Smooth muscle cell (in vitro differentiated cells): ENCODE measurements around the gene P2RX1. TPM values are rescaled to one million over a fixed set of nuclear protein-coding genes. Genes with fewer than 3 reads are reported as not detected.
"Not testable (repeated sequence)": the region's sequence is repeated elsewhere in the genome, so short reads cannot be mapped to it uniquely, and the experiment has no call there.

Source experiments
- DNase-seq: peaks from one replicate; lab custom pipeline; 2025; ENCODE audit not compliant: unreplicated experiment; lab: John Stamatoyannopoulos, UW
- H2AFZ ChIP-seq: fragments of 200-600 bp; sonication (generic); 2 replicates; pipeline ENCODE4 v1.6.0; 2016; ENCODE audit warnings: antibody characterized with exemption, low read depth, mild to moderate bottlenecking
- H3F3A ChIP-seq: fragments of 200-600 bp; sonication (generic); 2 replicates; pipeline ENCODE4 v1.6.0; 2017; ENCODE audit warnings: antibody characterized with exemption, low read depth
- H3K27ac ChIP-seq: fragments of 200-600 bp; sonication (generic); 2 replicates; pipeline ENCODE4 v1.5.1; 2016; ENCODE audit warnings: low read depth, mild to moderate bottlenecking
- H3K27me3 ChIP-seq: fragments of 200-600 bp; sonication (generic); 2 replicates; pipeline ENCODE4 v1.6.1; 2016; ENCODE audit warnings: low read depth, mild to moderate bottlenecking
- H3K36me3 ChIP-seq: fragments of 200-600 bp; sonication (generic); 2 replicates; pipeline ENCODE4 v1.5.1; 2016; ENCODE audit warnings: low read depth
- H3K4me1 ChIP-seq: fragments of 200-600 bp; sonication (generic); 2 replicates; pipeline ENCODE4 v1.5.1; 2016; ENCODE audit warnings: low read depth
- H3K4me2 ChIP-seq: fragments of 200-600 bp; sonication (generic); 2 replicates; pipeline ENCODE4 v1.6.0; 2016; ENCODE audit warnings: mild to moderate bottlenecking
- H3K4me3 ChIP-seq: fragments of 200-600 bp; sonication (generic); 2 replicates; pipeline ENCODE4 v1.5.1; 2016; ENCODE audit warnings: mild to moderate bottlenecking
- H3K79me2 ChIP-seq: fragments of 200-600 bp; sonication (generic); 2 replicates; pipeline ENCODE4 v1.6.0; 2016; ENCODE audit warnings: low read depth, mild to moderate bottlenecking
- H3K9ac ChIP-seq: fragments of 200-600 bp; sonication (generic); 2 replicates; pipeline ENCODE4 v1.6.0; 2016; ENCODE audit warnings: low read depth
- H3K9me3 ChIP-seq: fragments of 200-600 bp; sonication (generic); replicated peaks from 2 replicates; pipeline ENCODE4 v1.5.1; 2016; ENCODE audit warnings: low read depth
- H4K20me1 ChIP-seq: fragments of 200-600 bp; sonication (generic); 2 replicates; pipeline ENCODE4 v1.6.0; 2016; ENCODE audit warnings: low read depth
- CTCF ChIP-seq: fragments of 200-600 bp; sonication (generic); IDR thresholded peaks from 2 replicates; pipeline ENCODE4 v1.5.1; 2017; ENCODE audit warnings: borderline replicate concordance, mild to moderate bottlenecking, antibody characterized with exemption; ENCODE audit not compliant: insufficient read depth, poor library complexity, severe bottlenecking
- WGBS: methylation state at CpG from one replicate; pipeline ENCODE4 v1.1.7; 2016; ENCODE audit warnings: low lambda C conversion rate; 5-methylcytosine and 5-hydroxymethylcytosine counted together
- polyA plus RNA-seq: library from polyadenylated mRNA; unstranded; fragments of >200 nt; fragmentation: Nextera tagmentation; extraction: Ambion mirVana; gene quantifications from 2 replicates; pipeline ENCODE4 v1.2.1, GENCODE V29; 2016
- total RNA-seq: library from RNA; depleted of rRNA; stranded (reverse); fragments of >200 nt; gene quantifications from 2 replicates; pipeline ENCODE4 v1.2.3, GENCODE V29; 2014

Gene P2RX1
- total and polyA plus RNA-seq, 2 experiments from 2014 or later: 1.3 to 3.2 TPM

- Histone ChIP-seq H4K20me1 (no peaks in the 10 kb centered on the region), H3K79me2 (no peaks in the 10 kb centered on the region)
Observed at GRCh38 chr17:3949418-3949817, 33.2 kb upstream of the P2RX1 start.

DNA sequence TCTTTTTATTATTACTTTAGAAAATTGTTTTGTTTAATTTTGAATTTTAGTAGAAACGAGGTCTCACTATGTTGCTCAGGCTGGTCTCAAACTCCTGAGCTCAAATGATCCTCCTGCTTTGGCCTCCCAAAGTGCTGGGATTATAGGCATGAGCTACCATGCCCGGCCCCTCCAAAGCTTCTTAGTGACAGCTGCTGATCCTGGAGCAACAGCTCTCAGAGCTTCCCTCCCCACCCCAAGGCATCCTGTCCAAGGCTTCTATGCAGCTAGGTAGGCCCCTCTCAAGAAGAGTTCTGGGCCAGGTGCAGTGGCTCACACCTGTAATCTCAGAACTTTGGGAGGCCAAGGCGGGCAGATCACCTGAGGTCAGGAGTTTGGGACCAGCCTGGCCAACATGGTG is 32.3 kb upstream of the P2RX1 start:
- not testable (repeated sequence) for H3K4me3 ChIP-seq, H3K9me3 ChIP-seq, H2AFZ ChIP-seq, H3K4me2 ChIP-seq, H3K27ac ChIP-seq, H3K4me1 ChIP-seq, H3F3A ChIP-seq, H3K79me2 ChIP-seq, DNase-seq, H3K9ac ChIP-seq, H4K20me1 ChIP-seq, H3K36me3 ChIP-seq, H3K27me3 ChIP-seq
- 91% methylated on average over 3 of the region's 3 CpGs for WGBS

More at GRCh38 chr17:3949418-3949817, 33.2 kb upstream of the P2RX1 start:
- Histone ChIP-seq H3K9ac (no peak overlapping the region), H3F3A (no peaks in the 10 kb centered on the region), H3K4me3 (no peak overlapping the region), H3K36me3 (no peaks in the 10 kb centered on the region), H3K9me3 (no peaks in the 10 kb centered on the region), H2AFZ (no peak overlapping the region), H3K27me3 (no peaks in the 10 kb centered on the region), H3K4me2 (no peak overlapping the region), H3K4me1 (no peaks in the 10 kb centered on the region), H3K27ac (no peak overlapping the region)
- 89% methylated on average over 3 of the region's 3 CpGs for WGBS
- no peak for TF ChIP-seq CTCF
- DNase-seq: no peak

- DNase-seq: no peak
- no peak overlapping the region for H2AFZ ChIP-seq
- H3K4me2 ChIP-seq: no peak overlapping the region
- H3K36me3 ChIP-seq: no peaks in the 10 kb centered on the region
- H3F3A ChIP-seq: no peaks in the 10 kb centered on the region
- no peak for TF ChIP-seq CTCF
- H3K27me3 ChIP-seq: no peaks in the 10 kb centered on the region
- H3K79me2 ChIP-seq: no peaks in the 10 kb centered on the region
- H3K4me3 ChIP-seq: no peak overlapping the region
- H3K4me1 ChIP-seq: no peaks in the 10 kb centered on the region
- no peak overlapping the region for H3K27ac ChIP-seq
- H3K9me3 ChIP-seq: no peaks in the 10 kb centered on the region
- WGBS: 95% methylated on average over 36 of the region's 43 CpGs
- no peaks in the 10 kb centered on the region for H4K20me1 ChIP-seq
- no peak overlapping the region for H3K9ac ChIP-seq
Observed at GRCh38 chr17:3947318-3947810, 31.1 kb upstream of the P2RX1 start.

- H3K4me3 ChIP-seq: no peak overlapping the region
- no peaks in the 10 kb centered on the region for H3K27me3 ChIP-seq
- no peak for DNase-seq
- H3K27ac ChIP-seq: no peak overlapping the region
- no peak for TF ChIP-seq CTCF
- no peaks in the 10 kb centered on the region for H4K20me1 ChIP-seq
- H3K79me2 ChIP-seq: no peaks in the 10 kb centered on the region
- no peaks in the 10 kb centered on the region for H3K4me1 ChIP-seq
- H3K9ac ChIP-seq: no peak overlapping the region
- no peak overlapping the region for H3K4me2 ChIP-seq
- H2AFZ ChIP-seq: no peak overlapping the region
- 90% methylated on average over 5 of the region's 5 CpGs for WGBS
- H3K9me3 ChIP-seq: no peaks in the 10 kb centered on the region
- no peaks in the 10 kb centered on the region for H3F3A ChIP-seq
- H3K36me3 ChIP-seq: no peaks in the 10 kb centered on the region
Observed at GRCh38 chr17:3946711-3947235, 30.5 kb upstream of the P2RX1 start.
